MV-4-11 (cell line): ENCODE results near the gene DMRT1.

Experiments
- DNase-seq: peaks from one replicate; lab custom pipeline; 2025; lab: John Stamatoyannopoulos, UW

Gene DMRT1

GRCh38 chr9:922731-923130, 81.2 kb downstream of the DMRT1 start:
- no peak for DNase-seq

GRCh38 chr9:926976-927375, 85.5 kb downstream of the DMRT1 start:
- DNase-seq = no peak

- DNase-seq = peak; percentile 12
Observed at GRCh38 chr9:928363-929042, 87.0 kb downstream of the DMRT1 start.

- no peak for DNase-seq
Observed at GRCh38 chr9:929719-930118, 88.2 kb downstream of the DMRT1 start.

GRCh38 chr9:933356-933755, 91.9 kb downstream of the DMRT1 start:
- no peak for DNase-seq

GRCh38 chr9:935348-935965, 94.0 kb downstream of the DMRT1 start:
- no peak for DNase-seq

- no peak for DNase-seq
Observed at GRCh38 chr9:942805-943580, 101.5 kb downstream of the DMRT1 start.

GRCh38 chr9:947985-948384, 106.5 kb downstream of the DMRT1 start:
- DNase-seq = no peak

GRCh38 chr9:948497-948896, 107.0 kb downstream of the DMRT1 start:
- no peak for DNase-seq

GRCh38 chr9:950139-950538, 108.6 kb downstream of the DMRT1 start:
- DNase-seq = no peak

GRCh38 chr9:952546-952945, 111.0 kb downstream of the DMRT1 start:
- no peak for DNase-seq

- DNase-seq = no peak
Observed at GRCh38 chr9:959105-959504, 117.6 kb downstream of the DMRT1 start.

- DNase-seq = no peak
Observed at GRCh38 chr9:959914-960313, 118.4 kb downstream of the DMRT1 start.

- DNase-seq = no peak
Observed at GRCh38 chr9:962023-962422, 120.5 kb downstream of the DMRT1 start.

- no peak for DNase-seq
Observed at GRCh38 chr9:965497-965896, 124.0 kb downstream of the DMRT1 start.

GRCh38 chr9:966870-967269, 125.4 kb downstream of the DMRT1 start:
- peak; percentile 20 for DNase-seq

- DNase-seq = no peak
Observed at GRCh38 chr9:967436-967835, 125.9 kb downstream of the DMRT1 start.

GRCh38 chr9:967903-968641, 126.6 kb downstream of the DMRT1 start:
- no peak for DNase-seq

GRCh38 chr9:969310-970150, 128.0 kb downstream of the DMRT1 start:
- no peak for DNase-seq

- no peak for DNase-seq
Observed at GRCh38 chr9:970151-970996, 128.9 kb downstream of the DMRT1 start.
